AG08396 (cell line): ENCODE results near the gene GPC6.
A peak's percentile ranks its signal among the peaks of the same experiment; 100 is the strongest.

Experiments
- DNase-seq: peaks from one replicate; pipeline ENCODE4 v3.0.0; 2012; ENCODE audit warnings: low spot score, mixed read lengths

GPC6 gene

DNA sequence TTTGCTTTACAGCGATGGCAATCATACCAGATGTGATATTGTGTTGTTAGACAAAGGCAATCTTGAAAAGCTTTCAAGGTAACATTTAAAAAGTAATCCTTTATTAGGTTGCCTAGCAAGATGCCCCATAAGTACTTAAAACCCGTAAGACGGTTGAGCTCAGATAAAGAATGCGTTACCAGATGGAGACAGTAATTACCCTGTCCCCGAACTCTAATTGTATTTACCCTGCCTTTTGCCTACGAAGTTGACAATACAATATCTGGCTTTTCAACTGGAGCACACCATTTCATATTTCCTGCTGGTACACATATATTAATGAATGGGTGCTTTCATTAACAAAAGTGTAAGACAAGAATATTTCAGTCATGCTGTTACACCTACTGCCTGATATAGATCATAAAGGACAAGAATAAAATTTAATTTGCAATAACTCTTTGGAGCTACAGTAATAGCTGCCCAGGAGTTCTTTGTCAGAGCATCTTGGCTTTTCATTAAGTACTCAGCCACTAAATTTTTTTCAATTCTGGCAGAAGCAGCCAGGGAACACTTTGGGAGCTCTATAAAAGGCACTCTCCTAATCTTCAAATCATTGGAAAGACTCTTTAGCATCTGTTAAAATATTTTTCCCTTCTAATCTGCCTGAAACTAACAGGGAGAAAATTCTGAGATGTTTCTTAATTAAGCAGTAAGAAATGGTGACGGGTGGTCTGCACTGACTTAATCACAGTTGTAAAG, 1189.1 kb downstream of the GPC6 start:
- no peak for DNase-seq

DNA sequence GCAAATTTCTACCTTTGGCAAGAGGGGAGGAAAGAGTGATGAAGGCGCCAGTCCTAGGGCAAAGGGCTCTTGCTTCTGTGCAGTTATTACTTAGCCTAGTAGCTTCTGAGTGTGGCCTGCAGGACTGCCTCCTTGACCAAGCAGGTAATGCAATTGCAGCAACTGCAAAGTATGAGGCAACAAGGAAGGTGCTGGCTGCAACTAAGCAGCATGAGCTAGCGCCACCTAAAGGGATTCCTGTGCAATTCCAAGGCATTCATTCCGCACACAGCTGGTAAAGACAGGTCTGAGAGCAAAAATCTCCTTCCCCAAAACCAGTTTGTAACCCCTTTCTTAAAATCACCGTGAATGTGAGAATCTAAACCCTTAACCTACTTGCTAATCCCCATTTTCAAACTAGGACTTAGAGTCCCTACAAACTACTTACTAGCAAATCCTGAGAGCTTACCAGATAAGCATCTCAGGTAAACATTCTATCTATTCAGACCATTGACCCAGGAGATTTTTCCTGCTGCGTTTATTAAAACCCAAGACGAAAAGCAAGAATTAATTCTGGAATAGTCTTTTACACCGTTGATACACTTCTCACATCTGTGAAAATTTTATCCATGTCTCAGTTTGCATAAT, 1190.0 kb downstream of the GPC6 start:
- peak; percentile 10 for DNase-seq

DNA sequence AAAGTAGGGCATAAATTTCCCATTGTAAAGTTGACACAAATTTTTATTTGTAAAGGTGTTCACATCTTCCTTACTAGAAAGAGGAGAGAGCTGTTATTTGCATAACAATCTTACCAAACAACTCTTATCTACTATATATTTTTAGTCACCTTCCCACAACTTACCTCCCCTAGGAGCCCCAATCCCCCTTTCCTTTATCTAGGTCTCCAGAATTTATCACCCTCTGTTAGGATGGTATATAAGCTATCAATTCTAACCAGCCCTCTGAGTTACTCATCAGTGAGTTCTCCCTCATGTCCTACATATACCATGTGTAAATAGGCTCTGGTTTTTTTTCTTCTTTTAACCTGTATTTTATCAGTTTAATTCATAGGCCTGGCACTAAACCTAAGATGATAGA, 1190.7 kb downstream of the GPC6 start:
- DNase-seq: no peak

DNA sequence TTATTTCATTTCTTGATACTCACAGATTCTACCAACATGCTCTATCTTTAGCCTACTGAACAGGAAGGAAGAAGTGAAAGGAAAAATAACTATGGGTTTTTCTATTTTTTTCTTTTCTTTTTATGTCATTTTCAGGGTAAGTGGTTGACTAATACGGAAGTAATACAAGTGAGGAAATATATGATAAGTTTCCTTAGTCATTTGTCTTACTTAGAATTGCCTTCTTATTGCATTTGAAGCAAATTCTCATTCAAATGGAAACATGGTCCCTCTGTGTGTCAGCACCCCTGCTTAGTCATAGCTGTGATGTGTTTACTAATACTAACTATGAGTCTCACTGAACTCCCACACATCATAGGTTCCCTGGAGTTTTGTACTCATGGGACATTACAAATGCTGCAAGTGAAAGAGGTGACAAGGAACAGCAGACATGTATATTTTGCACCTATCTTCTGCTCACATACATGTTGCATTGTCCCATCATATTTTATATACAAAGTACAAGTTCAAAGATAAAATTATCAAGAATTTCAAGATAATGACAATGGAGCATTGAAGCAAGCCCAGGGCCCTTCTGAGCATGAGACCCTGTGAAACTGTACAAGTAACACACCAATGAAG, 1192.8 kb downstream of the GPC6 start:
- DNase-seq: peak; percentile 40

DNA sequence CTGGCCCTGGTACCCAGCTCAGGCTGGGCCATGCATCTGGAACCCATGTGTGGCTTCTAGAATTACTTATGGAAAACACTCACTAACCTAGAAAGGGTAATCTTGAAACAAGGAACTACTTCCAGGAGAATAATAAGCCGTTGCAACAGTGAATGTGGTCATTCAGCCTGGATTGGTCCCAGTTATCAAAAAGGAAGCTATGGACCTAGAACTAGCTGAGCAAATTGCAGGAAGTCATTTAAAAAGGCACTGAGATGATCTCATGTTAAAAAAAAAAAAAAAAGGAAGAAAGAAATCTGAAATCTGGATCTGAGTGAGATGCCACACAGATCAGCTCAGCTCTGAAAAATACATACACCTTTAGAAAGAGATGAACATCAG, 1193.3 kb downstream of the GPC6 start:
- DNase-seq: no peak

DNA sequence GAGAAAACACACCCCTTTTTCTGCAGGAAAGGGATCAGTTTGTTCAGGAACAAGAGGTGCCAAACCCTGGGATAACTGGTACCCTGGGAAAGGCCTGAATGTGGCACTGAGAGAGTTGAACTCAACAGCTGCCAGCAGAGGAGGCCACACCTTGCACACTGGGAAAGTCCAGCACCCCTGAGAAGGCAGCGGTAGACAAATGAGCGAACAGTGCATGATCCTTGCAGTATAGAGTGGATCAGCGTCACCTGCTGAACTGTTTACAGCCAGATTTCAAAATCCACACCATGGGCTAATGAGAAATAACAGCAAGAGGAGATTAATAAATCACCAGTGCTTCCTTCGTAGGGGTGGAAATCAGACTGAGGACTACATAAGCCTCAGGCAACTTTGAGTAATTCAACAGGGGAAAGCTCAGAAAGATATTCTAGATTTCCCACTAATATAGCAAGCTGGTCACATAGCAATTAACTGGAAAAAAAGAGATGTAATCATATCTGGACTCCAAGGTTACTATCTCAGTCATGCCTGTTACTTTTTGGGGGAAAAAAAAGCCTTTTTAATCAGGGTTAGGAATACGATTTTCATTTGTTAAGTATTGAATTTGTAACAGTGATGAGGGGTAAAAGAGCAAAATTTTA, 1200.8 kb downstream of the GPC6 start:
- no peak for DNase-seq

DNA sequence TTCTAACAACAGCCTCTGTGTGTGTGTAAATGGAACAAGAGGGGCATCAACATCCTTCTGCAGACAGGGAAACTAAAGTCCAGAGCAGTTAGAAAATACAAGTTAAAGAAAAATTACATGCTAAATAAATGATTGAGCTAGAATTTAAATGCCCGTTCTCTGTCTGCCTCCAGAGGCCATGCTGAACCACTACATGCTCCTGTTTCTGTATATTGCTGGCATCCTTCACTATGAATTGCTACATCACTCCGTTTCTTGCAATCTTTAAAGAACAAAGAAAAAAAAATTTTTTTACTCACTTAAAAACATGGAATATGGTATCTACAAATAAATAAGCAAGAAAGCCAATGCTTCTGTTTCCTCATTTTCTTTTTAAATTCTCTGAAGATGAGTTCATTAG, 1205.0 kb downstream of the GPC6 start:
- no peak for DNase-seq

- DNase-seq: no peak
These were observed 1205.4 kb downstream of the GPC6 start for GRCh38 chr13:94431987-94432386.

DNA sequence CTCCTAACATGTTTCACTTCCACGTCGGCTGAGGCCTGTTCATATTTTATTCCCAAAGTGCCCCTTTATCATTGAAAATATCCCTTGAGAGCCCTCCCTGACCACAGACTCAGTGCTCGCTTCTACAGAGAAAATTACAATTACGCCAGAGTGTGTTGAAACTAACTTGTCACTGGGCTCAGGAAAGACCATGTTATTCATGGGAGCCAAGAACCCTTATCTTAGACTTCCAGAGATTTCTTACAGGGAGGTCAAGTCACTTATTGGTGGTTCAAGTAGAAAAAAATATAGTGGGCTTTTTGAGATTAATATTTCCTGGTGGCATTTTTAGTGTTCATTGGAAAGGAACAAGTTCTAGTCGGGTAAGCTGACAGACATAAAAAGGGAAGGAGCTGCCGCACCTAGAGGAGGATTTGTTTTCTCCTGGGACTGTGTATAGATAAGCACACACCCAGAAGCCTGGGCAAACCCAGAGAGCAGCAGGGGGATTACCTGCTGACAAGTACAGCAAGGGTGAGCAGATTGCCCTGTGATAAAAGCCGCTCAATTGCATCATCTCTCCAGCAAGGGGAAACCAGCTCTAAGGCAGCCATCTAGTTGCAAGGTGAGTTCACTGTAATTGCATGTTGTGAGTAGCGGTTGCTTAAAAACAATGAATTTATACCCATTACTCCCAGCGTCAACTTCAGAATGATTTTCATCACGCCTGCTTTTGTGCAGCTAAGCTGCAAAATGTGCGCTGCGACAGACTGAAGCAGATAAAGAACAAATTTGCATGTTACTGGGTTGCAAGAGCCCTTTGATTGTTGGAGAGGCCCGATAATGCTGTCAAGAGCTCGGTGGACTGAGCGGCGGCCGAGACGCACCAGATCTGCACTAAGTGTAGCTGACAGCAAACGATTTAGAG, 1206.7 kb downstream of the GPC6 start:
- no peak for DNase-seq

GRCh38 chr13:94435604-94436226, 1209.1 kb downstream of the GPC6 start:
- peak; percentile 39 for DNase-seq

DNA sequence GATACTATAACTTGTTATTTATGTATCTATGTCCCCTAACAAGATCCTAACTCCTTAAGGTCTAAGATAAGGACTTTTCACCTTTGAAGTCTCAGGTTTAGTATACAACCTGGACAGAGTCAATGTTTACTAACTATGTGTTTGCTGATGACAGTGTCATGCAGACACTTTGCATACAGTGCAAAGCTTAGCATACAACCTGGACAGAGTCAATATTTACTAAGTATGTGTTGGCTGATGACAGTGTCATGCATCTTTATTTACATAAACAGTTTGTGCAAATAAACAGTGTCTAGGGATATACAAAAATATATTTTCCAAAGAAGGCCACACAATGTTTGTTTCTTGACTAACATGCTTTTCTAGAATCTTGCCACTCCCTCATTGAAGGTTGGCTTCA, 1218.2 kb downstream of the GPC6 start:
- no peak for DNase-seq

DNA sequence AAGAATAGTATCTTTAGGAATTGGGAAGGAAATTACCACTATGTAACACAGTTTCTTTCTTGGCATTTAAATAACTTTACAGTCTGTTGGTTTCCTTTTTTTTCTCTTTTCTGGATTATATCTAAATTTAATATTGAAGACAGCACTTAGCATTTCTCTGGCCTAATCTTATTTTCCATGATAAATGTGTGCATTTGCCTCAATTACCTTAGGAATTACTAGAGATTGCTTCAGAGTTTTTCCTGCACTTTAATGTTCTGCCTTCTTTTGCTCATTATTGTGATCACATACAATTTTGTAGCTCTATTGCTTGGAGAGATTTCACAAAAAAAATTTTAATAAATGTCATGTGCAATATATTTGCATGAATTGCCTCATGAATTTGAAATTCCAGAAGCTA, 1227.7 kb downstream of the GPC6 start:
- DNase-seq: no peak

DNA sequence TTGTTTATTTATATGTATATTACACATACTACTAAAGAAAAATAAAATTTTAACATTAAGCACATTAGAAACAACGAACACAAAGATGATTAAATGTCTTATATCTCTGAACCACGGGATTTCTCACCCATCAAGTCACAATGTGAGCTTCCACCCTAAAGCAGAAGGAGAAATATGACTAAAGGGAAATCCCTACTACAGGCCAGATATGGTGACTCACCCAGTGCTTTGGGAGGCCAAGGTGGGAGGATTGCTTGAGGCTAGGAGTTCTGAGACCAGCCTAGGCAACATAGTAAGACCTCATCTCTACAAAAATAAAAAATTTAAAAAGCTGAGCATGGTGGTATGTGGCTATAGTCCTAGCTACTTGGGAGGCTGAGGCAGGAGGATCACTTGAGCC, 1228.3 kb downstream of the GPC6 start:
- DNase-seq: no peak

GRCh38 chr13:94455414-94455813, 1228.8 kb downstream of the GPC6 start:
- DNase-seq: no peak
